NCI-H69 (cell line): Measurements from ENCODE around the gene PSG1.
"Not testable (repeated sequence)": the region's sequence is repeated elsewhere in the genome, so short reads cannot be mapped to it uniquely, and the experiment has no call there.

Experiments used
- DNase-seq: peaks from one replicate; lab custom pipeline; 2025; lab: John Stamatoyannopoulos, UW

The PSG1 gene

DNA sequence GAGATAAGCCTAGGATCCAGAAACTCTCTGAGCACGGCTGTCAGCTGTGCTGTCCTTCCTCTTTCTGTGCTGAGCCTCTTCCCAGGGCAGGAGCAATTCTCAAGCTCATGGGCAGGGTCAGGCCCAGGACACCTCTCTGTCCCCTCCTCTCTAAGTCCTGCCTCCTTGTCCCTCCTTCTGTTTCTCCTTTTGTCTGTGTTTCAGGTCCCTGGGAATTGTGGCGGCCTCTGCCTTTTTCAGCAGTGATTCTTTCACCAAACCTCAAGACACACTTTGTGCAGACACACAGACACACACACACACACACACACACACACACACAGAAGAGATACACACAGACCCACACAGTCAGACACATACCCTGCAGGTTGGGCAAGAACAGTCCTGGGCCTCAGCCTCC lies at the start of gene PSG1:
TSS of gene PSG1 (minus strand) at position 101 of the 400 bp plus-strand sequence. CDS start 132 bp downstream, outside the sequence.
- DNase-seq = no peak

DNA sequence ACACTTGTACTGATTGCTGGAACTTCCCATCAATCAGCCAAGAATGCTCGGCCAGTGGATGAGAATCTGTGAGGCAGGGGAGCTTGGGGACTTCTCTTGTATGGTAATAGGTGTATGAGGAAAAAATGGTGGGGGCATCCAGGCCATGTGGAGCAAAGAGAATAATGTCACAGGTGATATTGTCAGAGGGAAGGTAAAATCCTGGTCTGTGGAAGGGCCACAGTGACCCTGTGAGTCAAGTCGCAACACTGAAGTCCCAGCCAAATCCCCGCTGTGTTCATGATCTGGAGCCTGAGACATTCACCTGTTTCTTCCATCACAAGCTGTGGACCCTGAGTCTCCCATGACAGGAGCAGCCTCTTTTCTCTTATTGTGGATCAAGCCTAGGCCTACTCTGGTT lies 49.4 kb upstream of the PSG1 start:
- DNase-seq = no peak

DNA sequence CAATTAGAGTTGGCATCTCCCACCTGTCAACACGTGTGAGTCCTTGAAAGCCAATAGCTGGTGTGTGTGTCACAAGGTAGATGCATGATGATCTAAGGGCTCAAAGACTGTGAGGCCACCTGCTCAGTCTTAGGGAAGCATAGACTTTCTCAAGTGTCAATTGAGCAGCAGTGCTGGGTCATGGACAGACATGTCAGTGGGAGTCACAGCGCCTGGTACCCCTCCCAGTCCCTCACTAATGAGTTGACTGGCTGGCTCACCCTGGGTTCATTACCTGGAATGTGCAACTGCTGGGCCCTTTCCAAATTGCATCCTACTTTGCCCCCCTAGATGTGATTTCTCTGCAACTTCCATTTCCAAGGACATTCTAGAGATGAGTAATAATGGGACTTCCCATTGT lies 47.3 kb upstream of the PSG1 start:
- DNase-seq = no peak

DNA sequence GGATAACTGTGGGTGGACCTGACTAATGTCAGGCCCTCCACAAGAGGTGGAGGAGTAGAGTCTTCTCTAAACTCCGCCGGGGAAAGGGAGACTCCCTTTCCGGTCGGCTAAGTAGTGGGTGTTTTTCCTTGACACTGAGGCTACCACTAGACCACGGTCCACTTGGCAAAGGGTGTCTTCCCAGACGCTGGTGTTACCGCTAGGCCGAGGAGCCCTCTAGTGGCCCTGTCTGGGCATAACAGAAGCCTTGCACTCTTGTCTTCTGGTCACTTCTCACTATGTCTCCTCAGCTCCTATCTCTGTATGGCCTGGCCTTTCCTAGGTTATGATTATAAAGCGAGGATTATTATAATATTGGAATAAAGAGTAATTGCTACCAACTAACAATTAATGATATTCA lies 43.6 kb upstream of the PSG1 start:
- peak; percentile 40 for DNase-seq

DNA sequence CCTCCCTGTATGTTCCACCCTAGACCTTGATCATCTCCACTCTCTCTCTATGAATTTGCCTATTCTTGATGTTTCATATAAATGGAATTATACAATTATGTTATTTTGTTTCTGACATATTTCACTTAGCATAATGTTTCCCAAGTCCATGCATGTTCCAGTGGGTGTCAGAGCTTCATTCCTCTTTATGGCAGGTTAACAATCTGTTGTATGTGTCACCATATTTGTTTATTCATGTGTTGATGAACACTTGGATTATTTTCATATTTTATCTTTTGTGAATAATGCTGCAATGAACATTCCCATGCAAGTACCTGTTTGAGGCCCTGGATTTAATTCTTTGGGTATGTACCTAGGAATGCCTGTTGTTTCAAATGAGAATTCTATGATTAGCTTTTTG lies 41.5 kb upstream of the PSG1 start:
- DNase-seq = not testable (repeated sequence)

DNA sequence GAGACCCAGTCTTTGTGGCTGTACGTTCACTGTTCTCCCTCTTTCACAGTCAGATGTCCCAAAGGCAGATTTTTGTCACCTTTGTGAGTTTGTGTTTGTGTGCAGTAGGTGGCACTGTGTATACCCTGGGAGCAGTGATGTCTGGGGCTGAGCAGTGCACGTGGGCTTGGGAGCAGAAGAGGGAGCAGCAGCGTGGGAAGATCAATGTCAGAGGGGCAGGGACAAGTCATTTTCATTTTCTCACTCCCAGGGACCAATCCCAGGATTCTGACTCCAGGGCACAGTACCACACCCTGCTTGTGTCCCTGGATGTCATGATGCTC lies 40.2 kb upstream of the PSG1 start:
- DNase-seq = no peak

DNA sequence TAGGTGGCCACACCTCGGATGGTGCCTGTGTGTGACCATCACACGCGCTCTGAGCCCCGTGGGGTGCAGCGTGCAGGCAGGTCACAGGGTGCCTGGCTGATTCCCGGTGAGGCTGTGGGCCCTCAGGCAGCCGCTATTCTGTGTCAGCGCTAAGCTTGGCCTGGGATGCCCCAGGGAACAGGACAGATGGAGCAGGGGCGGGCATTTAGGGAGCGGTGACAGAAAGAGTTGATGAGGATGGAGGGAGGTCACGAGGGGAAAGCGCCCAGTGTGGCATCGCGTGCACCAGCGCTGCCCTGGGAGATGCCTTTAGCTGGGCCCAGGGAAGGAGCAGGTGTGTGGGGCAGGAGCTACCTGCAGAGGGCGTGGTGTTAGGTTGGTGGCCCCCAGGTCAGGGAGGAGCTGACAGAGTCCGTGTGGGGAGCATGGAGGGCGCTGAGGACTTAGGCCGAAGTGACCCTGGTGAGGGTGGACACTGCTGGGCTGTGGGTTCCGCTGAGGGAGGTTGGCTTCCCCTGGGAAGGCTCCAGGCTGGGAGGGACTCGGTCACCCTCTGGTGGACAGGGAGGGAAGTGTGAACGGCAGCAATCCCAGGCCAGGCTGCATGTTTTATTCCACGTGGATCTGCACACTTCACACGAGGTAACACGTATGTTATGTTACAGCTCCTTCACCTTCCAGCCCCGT lies 39.7 kb upstream of the PSG1 start:
- not testable (repeated sequence) for DNase-seq

DNA sequence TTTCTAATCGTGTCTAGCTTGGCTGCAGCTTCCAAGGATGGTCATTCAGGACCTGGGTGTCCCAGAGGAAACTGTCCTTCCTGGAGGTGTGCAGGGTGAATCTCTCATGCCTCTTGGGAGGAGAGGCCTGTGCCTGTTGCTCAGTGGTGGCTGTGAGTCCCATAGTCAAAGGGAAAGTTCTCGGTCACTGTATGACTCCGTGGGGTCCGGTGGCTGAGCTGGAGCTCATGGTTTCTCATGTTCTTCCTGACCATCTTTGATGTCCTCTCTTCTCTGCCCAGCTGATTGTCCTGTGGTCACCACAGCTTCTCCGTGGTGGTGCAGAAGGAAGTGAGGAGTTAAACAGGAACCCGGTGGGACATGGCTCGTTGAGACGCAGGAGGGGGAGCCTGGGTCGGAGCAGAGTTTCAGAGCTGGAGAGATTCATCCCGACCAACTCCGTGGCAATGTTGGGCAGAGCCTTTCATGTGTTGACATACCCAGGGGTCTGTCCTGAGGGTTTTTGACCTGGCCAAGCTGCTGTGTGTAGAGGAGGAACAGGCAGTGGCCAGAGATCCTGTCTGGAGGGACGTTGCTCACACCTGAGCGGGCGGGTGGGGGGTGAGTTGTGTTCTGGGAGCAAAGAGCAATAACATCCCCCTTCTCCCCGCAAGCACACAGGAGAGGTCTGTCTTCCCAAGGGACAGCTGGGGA lies 39.0 kb upstream of the PSG1 start:
- DNase-seq = not testable (repeated sequence)

DNA sequence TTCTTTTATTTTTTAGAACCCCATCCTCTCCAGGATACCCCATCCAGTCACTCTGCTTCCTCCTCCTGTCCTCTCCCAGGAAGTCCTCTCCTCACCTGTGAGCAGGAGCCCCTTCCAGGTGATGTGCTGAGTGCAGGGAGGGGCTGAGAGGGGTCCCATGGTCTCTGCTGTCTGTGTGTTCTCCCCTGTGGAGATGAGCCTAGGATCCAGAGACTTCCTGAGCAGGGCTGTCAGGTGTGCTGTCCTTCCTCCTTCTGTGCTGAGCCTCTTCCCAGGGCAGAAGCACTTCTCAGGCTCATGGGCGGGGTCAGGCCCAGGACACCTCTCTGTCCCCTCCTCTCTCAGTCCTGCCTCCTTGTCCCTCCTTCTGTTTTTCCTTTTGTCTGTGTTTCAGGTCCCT lies 38.1 kb upstream of the PSG1 start, which contains the start of gene PSG6:
TSS of gene PSG6 (minus strand) at position 261 of the 400 bp plus-strand sequence. CDS start at position 159, 102 bp downstream.
- not testable (repeated sequence) for DNase-seq

DNA sequence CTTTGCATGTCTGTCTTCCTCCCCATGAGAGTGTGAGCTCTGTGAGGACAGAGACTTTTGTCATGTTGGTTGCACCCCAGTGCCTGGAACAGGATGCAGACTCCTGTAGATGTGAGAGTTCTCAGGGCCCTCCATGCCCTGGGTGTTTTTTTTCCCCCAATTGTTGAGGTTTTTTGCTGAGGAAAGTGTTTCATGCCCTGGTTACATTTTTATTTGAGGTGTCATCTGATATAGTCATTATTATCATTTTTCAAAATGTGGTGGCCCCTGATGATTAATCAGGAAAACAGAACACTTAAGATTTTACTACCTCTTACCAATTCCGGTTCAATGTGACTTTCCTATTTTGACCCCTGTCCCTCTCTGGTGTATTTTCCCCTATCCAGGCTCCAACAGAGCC lies 37.4 kb upstream of the PSG1 start:
- not testable (repeated sequence) for DNase-seq

DNA sequence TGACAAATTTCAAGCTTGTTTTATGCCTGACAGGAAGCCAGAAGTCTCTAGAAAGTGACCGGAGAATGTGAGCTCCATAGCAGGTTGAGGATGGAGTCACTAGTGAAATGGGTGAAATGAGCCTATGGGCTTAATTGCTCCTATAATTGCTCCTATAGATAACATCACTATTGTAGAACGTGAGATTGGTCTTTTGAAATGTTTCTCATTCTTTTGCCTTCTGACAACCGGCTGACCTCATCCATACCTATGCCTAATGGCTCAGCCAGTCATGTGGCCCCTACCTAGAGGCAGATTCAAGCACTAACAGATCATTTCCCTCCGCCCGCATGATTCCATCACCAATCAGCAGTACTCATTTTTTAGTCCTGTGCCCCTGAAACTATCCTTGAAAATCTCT lies 34.0 kb upstream of the PSG1 start:
- DNase-seq = not testable (repeated sequence)

DNA sequence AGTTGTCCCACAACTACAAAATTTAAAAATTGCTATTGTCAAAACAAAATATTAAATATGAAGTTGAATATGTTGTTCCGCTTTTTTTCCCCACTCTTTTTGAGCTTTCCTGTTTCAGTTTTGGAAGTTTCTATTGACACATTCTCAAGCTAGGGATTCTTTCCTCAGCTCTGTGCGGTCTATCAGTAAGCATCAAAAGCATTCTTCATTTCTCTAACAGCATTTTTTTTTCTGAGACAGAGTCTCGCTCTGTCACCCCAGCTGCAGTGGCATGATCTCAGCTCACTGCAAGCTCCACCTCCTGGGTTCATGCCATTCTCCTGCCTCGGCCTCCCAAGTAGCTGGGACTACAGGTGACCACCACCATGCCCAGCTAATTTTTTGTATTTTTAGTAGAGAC lies 33.4 kb upstream of the PSG1 start:
- not testable (repeated sequence) for DNase-seq

DNA sequence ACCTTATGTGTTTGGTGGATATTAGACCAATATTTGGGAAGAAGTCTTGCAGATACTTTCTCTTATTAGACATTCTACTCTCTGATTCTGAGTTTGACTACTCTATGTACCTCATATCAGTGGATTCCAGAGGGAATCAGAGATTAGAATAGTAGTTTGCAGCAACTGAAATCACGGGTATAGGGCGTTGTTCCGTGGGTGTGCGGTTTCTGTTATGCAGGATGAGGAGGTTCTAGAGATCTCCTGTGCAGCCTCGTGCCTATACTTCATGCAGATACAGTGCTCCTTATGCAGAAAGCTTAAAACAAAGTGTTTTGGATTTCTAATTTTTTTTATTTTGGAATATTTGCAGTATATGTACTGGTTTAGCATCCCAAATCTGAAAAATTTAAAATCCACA lies 32.2 kb upstream of the PSG1 start:
- not testable (repeated sequence) for DNase-seq

DNA sequence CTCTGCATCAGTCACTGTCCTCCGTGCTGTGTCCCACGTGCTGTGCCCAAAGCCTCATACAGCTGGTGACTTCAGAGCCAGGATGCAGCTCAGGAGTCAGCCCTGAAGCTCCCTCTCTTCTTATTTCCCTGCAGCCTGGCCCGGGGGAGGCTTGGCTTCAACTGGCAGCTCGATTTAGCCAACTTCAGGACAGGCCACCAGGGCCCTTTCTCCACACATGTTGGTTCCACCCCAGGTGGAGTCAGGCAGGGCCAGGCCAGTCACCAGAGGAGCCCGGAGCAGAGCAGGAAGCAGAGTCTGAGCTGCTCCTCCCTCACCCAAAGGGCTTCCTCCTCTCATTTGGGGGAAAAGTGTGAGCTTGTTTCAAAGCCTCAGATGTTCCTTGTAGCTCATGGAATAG lies 26.6 kb upstream of the PSG1 start:
- DNase-seq = not testable (repeated sequence)

DNA sequence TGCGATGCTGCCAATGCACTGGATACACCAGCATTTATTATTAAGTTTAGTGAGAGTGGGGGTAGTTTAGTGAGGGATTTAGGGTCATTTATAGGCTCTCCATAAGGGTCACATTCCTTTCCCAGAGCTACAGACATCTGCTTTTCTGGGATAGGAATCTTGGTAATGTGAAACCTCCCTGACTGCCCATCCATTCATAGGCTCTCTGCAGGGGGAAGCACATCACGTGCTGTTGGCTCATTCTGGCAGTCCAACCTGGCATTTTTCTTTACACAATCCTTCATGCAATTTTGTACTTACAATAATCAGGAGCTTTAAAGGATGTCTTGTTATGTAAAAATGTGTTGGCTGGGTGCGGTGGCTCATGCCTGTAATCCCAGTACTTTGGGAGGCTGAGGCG lies 21.0 kb upstream of the PSG1 start:
- DNase-seq = not testable (repeated sequence)

DNA sequence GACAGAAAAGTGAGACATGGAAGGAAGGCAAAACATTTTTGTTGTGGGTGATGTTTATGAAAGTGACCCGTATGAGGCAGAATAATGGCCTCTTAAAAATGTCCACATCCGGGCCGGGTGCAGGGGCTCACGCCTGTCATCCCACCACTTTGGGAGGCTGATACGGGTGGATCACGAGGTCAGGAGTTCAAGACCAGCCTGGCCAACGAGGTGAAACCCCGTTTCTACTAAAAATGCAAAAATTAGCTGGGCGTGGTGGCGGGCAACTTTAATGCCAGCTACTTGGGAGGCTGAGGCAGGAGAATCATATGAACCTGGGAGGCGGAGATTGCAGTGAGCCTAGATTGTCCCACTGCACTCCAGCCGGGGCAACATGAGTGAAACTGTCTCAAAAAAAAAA lies 20.2 kb upstream of the PSG1 start:
- DNase-seq = not testable (repeated sequence)

DNA sequence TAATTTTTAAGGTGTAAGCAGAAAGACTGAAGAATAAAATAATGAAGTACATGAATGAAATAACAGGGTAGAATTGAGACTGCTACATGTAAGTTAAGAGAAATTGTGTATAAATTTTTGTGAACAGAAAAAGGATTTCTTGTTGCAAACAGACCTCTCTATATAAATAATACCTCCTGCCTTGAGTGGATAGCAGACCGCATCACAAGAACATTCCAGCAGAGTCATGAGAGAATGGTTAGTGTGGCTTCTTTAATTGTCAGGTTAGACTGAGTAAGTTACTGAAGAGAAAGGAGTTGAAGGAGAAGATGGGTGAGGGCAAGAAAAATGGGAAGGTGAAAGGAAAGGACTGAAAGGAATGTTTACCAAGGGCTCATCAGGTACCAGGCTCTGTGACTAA lies 19.6 kb upstream of the PSG1 start:
- not testable (repeated sequence) for DNase-seq

DNA sequence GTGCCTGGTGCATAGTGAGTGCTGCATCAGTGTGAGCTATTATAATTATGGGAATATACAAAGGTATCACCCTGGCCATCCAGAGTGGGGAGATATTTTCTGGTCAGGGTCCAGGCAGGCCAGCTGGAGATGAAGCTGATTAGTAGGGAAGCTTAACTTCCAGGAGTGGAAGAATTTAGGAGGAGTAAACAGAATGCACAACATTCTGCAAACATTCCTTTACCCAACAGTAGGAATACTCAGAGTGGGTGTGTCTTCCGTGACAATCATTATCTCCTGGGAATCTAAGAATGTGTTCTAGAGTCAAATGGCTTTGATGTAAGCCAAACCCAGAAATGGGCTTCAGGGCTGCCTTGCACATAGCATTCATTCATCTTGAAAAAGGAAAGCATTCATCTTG lies 19.1 kb upstream of the PSG1 start:
- DNase-seq = not testable (repeated sequence)

DNA sequence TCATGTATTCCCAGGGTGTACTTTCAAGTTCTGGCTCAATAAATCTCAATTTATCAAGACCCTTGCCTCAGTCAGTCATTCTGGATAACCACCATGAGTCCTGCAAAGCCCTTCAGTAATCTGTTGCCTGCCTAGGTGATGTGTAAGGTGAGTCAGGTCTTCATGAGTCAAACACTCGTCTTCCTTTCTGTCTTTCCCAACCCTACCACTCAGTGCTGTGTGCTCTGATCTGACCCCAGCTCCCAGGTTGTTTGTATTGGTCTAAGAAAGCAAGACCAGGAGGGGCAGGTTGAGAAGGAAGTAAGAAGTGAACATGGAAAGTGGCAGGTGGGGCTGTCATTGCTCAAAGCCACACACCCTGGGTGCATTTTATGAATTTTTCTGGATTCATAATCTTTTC lies 18.2 kb upstream of the PSG1 start:
- DNase-seq = not testable (repeated sequence)

DNA sequence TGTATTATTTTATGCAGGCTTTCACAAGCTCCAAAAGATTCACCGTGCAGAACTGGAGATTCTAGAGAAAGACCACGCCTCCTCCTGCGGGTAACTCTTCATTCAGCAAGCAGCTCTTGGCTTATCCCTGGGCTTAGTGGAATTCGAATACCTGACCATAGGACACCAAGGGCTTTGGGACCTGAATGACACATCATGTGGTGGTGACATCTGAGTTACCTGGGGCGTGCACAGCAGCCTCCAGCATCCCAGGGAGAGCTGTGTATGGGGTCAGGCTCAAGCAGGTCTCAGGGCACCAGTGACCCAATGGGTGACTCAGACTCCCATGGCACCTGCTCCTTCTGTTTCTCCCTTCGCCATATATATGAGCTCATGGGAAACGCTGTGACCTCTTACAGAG lies 10.9 kb upstream of the PSG1 start:
- not testable (repeated sequence) for DNase-seq

DNA sequence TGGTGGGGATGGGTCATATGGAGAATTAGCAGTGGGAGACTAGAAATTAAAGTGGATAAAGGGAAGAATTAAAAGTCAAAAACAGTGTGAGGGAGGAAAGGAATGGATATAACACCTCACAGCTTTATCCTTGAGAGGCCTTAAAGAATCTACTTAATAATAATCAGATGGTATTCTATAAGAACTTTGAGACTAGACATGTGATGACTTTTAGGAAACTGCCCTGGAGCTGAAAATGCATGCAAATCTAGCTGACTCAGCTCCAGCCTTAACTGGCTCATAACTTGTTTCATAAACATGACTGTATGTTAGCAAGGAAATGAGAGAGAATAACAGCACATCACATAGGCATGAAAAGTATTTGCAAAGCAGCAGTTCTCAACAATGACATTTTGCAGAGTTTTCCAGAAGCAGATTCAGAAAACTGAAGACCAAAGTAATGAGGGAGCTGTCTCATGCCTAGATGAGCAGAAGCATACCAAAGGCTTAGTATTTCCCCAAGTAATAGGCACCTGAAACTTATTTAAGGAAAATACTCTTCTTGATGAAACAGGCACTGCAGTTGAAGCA lies 8.4 kb upstream of the PSG1 start:
- DNase-seq = not testable (repeated sequence)

DNA sequence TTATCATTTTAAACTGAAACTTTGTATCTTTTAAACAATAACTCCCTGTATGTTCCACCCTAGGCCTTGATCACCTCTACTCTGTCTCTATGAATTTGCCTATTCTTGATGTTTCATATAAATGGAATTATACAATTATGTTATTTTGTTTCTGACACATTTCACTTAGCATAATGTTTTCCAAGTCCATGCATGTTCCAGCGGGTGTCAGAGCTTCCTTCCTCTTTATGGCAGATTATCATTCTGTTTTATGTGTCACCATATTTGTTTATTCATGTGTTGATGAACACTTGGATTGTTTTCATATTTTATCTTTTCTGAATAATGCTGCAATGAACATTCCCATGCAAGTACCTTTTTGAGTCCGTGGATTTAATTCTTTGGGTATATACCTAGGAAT lies 3.2 kb upstream of the PSG1 start:
- DNase-seq = not testable (repeated sequence)

DNA sequence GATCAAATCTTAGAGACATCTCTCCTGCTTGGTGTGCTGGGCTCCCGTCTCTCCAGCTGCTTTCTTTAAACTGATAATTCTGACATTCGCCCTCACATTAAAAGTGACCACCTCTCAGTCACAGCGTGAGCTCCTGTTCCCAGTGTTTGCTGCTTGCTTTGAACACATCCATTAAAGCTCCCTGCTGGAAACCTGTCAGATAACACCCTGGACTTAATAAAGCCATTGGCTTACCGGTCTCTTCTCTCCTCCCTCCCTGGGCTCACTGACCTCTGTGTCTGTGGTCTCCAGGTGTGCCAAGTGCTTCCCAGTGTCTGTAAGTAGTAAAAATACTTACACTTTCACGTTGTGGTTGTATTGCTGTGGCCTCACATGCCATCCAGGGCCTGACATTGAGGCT lies 2.5 kb upstream of the PSG1 start:
- not testable (repeated sequence) for DNase-seq
